Right renal cortex interstitium (tissue), 3 donors: ENCODE measurements around the gene RAPGEFL1. TPM values are rescaled to one million over a fixed set of nuclear protein-coding genes. Genes with fewer than 3 reads are reported as not detected.
"Not testable (repeated sequence)": the region's sequence is repeated elsewhere in the genome, so short reads cannot be mapped to it uniquely, and the experiment has no call there.

Source experiments
- DNase-seq, 3 donors: peaks; one replicate each; pipeline ENCODE4 v3.0.0-alpha.2; 2013; ENCODE audit warnings: low read depth in 3 of 3, low spot score in 2 of 3
- polyA plus RNA-seq, 3 donors: library from polyadenylated mRNA; unstranded; fragments of 120-200 nt; gene quantifications; one replicate each; pipeline ENCODE4 v1.2.1, GENCODE V29; 2013; ENCODE audit not compliant: insufficient read length in 3 of 3

The RAPGEFL1 gene
- polyA plus RNA-seq, 3 donors: 5.4 to 6.6 (median 5.8) TPM

DNA sequence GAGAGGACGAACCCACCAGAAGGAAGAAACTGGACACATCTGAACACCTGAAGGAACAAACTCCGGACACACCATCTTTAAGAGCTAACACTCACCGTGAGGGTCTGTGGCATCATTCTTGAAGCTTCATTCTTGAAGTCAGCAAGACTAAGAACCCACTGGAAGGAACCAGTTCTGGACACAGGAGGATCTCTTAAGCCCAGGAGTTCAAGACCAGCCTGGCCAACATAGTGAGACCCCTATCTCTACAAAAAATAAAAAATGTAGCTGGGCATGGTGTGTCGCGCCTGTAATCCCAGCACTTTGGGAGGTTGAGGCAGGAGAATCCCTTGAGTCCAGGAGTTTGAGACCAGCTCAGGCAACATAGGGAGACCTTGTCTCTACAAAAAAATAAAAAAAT is 21.3 kb downstream of the RAPGEFL1 start:
- DNase-seq: no peak

DNA sequence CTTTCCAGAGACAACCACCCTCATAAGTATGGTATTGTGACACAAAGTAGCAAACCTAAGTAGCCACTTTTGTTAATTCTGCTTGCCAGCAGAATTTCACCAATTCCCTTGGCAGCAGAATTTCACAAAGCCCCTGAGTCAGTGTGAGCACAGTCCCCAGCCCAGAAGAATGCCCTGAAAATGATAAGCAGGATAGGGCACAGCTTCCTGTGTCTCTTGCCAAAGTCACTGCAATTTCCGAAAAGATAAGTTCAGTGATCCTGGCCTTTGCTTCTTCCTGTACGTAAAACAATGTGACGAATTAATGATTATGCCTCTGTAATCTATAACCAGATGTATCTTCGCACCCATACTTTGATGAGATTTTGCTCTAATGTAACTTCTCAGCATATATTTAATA is 25.9 kb downstream of the RAPGEFL1 start:
- DNase-seq: no peak

DNA sequence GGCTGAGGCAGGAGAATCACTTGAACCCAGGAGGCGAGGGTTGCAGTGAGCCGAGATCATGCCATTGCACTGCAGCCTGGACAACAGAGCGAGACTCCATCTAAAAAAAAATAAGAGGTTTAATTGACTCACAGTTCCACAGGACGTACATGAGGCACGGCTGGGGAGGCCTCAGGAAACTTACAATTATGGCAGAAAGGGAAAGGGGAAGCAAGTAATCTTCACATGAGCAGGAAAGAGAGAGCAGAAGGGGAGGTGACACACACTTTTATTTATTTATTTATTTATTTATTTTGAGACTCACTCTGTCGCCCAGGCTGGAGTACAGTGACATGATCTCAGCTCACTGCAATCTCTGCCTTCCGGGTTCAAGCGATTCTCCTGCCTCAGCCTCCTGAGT is 28.9 kb downstream of the RAPGEFL1 start:
- DNase-seq: not testable (repeated sequence)

DNA sequence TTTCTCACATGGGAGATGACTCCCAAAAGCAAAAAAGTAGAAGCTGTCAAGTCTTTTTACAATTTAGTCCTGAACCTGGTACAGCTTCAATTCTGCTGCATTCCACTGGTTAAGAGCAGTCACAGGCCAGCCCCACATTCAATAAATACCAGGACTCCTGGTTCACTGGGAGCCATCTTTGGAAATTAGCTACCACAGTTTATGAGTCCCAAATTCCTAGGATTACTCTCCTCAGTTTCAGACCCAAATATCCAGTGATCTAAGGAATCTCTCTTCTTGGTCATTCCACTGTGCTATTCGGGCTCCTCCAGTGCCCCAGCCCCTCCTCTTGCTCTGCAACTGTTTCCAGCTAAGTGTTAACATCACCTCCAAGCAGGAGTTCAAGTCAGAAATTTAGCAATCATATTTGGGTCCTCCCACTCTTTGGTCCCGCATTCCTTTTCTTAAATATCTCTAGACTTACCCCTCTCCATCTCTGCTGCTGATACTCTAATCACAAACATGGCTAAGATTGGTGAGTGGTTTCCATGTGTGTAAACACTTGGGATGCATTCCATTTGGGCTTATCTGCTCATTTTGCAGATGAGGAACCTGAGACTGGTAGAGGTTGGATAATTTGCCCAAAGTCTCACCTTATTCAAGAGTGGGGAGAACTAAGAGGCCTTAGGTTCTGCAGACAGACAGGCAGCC is 32.3 kb downstream of the RAPGEFL1 start:
- DNase-seq: no peak

DNA sequence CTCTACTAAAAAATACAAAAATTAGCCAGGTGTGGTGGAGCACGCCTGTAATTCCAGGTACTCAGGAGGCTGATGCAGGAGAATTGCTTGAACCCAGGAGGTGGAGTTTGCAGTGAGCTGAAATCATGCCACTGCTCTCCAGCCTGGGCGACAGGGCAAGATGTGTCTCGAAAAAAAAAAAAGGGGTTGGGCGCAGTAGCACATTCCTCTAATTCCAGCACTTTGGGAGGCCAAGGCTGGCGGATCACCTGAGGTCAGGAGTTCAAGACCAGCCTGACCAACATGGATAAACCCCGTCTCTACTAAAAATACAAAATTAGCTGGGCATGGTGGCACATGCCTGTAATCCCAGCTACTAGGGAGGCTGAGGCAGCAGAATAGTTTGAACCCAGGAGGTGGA is 36.6 kb downstream of the RAPGEFL1 start:
- DNase-seq: not testable (repeated sequence)

DNA sequence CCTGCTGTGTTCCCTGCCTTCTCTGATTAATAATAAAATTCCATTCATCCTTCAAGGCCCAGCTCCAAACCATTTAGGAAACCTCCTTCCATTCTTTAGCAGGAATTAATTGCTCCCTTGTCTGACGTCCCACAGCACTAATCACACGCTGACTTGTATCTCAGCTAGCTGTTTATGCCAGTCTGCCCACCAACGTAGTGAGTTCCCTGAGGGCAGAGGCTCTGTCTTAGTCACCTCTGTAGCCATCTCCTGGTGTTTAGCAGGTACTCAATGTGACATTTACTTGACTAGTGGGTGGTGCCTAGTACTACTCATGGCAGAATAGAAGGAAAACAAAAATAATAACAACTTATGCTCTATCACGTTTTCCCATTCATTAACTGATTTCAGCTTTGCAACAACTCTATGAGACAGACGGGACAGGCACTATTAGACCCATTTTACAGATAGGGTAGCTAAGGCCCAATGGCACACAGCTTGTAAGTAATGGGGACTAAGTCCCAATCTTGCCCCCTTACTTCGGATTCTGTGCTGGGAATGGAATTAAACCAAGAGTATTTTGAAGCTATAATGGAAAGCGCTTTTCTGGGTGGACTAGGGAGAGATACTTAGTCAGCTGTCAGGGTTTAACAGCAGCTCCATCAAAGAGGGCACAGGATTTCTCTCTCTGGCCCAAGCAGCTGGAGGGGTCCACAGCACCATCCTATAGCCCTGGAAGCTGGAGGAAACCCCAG is 40.9 kb downstream of the RAPGEFL1 start:
- no peak for DNase-seq

DNA sequence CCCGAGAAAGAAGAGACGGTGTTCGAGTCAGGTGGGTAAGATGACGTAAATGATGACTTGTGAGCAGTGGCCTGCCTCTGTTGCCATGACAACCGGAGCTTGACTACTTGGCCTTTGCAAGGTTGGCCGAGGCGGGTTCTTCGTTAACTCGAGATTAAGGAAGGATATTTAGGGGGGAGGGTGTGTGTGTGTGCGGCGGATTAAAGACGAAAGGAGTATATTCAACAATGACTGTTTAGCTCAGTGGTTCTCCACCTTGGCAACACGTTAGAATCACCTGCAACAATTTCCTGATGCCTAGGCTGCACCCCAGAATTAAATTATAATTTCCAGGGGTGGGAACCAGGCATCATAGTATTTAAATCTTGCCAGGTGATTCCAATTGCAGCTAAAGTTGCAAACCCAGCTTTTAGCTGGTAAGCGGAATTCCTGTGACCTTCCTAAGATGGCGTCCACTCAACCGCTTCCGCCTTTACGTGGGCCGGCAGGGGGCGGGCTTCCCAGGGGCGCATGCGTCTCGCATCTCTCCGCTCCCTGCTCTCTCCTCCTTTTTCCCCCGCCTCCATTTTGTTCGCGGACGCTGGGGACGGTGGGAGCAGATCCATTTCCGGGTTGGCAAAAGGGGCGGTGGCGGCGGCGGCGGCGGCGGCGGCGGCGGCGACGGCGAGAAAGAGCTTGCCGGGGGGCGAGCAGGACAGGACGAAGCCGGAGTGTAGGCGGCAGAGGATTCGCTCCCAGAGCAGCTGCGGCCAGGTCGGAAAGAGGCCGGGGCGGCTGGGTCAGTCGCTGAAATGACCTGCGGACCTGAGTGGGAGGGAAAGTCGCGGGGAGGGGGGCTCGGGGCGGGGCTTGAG is 41.7 kb downstream of the RAPGEFL1 start, which contains the start of gene WIPF2:
Gene WIPF2, plus strand, starts transcription at position 565 of the 854 bp plus-strand sequence. CDS start 37,156 bp downstream, outside the sequence.
- peak; percentile 90 to 95 (median 92) for DNase-seq

DNA sequence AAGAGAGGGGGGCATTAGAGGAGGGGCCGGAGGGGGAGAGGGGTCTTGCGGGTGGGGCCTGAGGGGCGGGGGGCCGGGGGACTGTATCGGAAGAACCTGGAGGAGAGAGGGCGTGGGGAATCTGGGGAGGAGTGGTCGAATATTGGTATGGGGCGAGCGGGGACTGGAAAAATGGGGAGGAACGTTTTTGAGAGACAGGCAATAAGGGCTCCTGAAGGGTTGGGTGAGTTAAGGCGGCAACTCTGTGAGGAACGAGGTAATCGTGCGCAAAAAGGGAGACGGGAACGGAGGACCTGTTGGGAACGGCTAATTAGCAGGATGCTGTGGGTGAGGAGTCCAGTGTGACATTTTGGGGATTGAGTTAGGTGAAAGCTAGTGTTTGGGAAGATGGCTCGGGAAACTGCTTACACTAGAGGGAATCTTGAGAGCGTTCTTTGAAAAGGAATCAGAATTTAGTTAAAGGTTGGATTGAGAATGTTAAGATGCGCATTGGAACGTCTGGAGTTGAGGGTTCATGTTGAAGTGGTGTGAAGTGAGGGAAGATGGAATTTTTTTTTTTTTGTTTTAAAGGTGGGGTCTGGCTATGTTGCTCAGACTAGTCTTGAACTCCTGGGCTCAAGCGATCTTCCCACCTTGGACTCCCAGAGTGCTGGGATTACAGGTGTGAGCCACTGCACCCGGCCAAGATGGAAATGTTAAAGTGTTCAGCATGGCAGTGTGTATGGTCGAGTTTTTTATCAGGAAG is 42.5 kb downstream of the RAPGEFL1 start:
- DNase-seq: peak; percentile 51 to 62 (median 57)

DNA sequence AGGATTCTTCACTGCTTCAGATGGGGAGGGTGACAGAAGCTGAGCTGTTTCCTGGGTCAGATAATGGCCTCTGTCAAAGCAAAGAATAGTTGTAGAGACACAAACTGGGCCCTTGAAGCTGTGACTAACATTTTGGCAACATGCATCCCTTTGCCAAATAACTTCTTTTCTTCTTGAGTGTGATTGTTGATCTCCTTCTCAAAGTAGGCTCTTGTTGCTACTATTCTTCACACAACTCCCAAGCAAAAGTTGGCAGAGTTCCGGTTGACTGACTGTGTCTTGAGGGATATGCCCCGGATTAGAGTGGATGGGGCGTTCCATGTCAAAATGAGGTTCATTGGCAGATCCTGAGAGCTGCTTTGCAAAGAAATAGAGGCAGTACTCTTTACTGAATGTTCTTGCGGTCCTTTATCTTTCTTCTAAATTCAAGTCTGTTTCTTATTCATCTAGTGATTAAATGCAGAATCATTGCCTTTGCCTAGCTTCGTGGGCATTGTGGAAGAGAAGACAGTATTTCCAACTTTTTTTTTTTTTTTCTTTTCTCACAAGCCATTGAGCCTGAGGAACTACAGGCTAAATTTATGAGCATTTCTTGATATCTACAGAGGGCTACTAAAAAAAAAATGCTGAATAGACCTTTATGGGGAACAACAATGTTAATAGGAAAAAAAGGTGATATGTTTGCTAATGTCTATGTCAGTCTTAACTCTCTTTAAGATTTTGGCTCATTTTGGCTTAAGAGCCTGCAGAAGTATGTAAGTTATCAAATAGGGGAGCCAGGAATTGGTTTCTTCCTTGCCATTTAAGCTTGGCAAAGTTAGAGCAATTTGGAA is 47.7 kb downstream of the RAPGEFL1 start:
- DNase-seq: no peak

DNA sequence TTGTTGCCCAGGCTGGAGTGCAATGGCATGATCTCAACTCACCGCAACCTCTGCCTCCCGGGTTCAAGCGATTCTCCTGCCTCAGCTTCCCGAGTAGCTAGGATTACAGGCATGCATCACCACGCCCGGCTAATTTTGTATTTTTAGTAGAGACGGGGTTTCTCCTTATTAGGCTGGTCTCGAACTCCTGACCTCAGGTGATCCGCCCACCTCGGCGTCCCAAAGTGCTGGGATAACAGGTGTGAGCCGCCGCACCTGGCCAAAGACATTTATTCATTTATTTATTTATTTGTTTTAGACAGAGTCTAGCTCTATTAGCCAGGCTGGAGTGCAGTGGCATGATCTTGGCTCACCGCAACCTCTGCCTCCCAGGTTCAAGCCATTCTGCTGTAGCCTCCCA is 51.9 kb downstream of the RAPGEFL1 start:
- not testable (repeated sequence) for DNase-seq

DNA sequence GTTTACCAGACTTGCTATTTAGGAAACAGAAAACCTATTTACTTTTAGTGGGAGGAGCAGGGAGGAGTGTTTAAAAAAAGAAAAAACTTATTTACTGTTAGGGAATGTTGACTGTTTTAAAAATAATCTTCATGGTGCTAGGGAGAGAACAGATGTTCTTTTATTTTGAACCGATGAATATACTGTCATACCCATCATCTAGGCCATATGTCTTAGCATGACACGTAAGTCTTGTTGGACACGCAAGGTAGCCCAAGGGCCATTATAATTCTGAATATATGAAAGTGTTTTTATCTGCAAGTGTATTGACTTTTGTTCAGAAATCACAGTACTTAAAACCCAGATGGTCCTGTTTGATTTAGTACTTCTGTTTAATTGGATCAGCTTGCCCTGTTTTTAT is 53.4 kb downstream of the RAPGEFL1 start:
- no peak for DNase-seq

DNA sequence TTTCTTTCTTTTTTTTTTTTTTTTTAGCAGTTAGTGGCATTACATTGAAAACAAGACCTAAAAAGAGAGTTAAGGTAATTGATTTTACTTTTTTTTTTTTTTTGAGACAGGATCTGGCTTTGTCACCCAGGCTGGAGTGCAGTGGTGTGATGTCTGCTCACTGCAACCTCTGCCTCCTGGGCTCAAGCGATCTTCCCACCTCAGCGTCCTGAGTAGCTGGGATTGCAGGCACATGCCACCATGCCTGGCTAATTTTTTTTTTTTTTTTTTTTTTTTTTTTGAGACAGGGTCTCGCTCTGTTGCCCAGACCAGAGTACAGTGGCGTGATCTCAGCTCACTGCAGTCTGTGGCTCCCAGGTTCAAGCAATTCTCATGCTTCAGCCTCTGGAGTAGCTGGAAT is 54.7 kb downstream of the RAPGEFL1 start:
- not testable (repeated sequence) for DNase-seq

DNA sequence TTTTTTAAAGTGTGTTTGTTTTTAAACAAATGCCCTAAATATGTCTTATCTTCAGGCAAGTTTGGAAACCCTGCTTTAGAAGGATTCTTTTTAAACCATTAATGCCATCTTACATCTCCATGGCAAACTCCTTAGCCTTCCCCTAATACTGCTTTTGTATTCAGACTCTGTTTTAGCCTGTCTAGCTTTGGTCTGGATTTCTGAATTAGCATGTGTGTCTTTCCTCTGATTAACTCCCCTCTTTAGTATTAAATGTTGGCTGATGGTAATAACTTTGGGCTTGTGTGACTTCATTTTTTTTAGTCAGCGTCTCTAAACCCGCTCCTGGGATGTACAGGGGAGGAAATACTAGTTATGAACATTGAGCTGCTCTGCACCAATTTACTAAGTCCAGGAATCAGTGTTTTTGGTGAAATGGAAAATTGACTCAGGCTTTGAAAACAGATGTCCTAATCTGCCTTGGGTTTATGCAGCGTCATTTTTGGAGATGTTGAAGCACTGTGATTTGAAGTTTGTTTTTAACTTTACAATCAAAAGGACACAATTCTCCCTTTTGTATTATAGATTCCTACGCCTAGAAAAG is 64.1 kb downstream of the RAPGEFL1 start:
- no peak for DNase-seq

DNA sequence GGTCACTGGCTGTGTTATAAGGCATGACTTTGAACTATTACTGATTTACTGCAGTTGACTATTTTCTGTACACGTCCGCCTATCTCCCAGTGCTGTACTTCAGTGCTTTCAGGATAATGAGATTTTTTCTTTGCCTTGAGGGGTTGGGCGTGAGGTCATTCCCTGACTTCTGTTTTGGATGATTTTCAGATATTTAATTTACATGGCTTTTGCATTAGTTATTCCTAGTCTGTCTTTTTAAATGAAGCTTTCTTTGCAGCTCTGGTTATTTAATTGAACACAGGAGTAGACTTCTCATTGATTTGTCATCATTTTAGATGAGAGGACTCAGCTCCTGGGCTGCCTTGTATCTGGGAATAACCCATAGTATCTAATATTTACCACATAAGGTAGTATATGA is 65.5 kb downstream of the RAPGEFL1 start:
- DNase-seq: no peak

DNA sequence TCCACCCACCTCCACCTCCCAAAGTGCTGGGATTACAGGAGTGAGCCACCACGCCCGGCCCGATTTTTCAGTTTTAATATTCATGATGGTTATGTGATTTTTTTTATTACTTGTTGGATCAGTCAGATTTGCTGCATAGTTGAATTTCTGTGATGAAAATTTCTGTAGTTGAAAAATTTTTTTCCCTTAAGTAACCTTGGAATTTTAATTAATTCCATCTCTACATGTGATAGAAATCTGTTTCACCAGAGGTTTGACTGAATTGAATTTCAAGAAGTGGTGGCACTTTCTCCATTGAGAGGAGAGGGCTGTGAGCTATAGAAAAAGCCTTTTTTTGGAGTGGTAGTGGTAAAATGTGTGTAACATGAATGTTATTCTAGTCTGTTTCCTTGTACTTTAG is 66.5 kb downstream of the RAPGEFL1 start:
- DNase-seq: no peak

DNA sequence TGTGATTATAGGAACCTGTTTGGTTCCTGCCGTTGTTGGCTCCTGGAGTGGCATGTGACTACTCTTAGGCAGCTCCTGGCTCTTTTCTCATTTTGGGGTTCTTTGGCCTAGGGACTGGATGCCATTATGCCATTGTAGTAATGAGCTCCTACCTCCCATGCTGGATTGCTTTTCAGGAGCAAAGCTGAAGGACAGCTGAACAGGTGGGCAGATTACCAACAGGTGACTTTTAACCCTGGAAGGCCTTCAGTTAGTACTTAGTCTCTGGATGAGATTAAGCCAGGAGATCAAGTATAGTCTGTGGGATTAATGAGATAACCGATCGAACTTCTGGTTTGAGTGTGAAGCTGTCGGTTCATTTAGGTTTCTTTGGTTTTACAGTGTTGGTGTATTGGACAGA is 67.0 kb downstream of the RAPGEFL1 start:
- DNase-seq: no peak
